Activated CD4-positive, CD25-positive, alpha-beta regulatory T cell treated with anti-CD3 and anti-CD28 coated beads, Interleukin-2, amount 50 U/mL, for 72 hours (primary cell): ENCODE results near the gene AMN.

Source experiments
- DNase-seq: peaks from one replicate; pipeline ENCODE4 v3.0.0; 2021

Gene AMN

GRCh38 chr14:102900631-102901571 lies 21.6 kb upstream of the AMN start:
- no peak for DNase-seq

GRCh38 chr14:102901633-102902032 lies 20.8 kb upstream of the AMN start:
- DNase-seq, result no peak

GRCh38 chr14:102902086-102902485 lies 20.4 kb upstream of the AMN start:
- no peak for DNase-seq

GRCh38 chr14:102902523-102903247 lies 19.8 kb upstream of the AMN start:
- DNase-seq, result no peak

- DNase-seq, result no peak
Measured at GRCh38 chr14:102903248-102903888, 19.1 kb upstream of the AMN start.

GRCh38 chr14:102903889-102904512 lies 18.5 kb upstream of the AMN start:
- DNase-seq, result no peak

GRCh38 chr14:102905116-102906108 lies 17.1 kb upstream of the AMN start:
- DNase-seq, result no peak

- DNase-seq, result no peak
Measured at GRCh38 chr14:102906616-102907302, 15.7 kb upstream of the AMN start.

GRCh38 chr14:102907303-102907844 lies 15.1 kb upstream of the AMN start:
- DNase-seq, result no peak

GRCh38 chr14:102907980-102908730 lies 14.3 kb upstream of the AMN start:
- no peak for DNase-seq

GRCh38 chr14:102908766-102909455 lies 13.6 kb upstream of the AMN start:
- DNase-seq, result no peak

- no peak for DNase-seq
Measured at GRCh38 chr14:102909462-102909861, 13.0 kb upstream of the AMN start.

GRCh38 chr14:102909911-102910310 lies 12.6 kb upstream of the AMN start:
- no peak for DNase-seq

- no peak for DNase-seq
Measured at GRCh38 chr14:102910442-102910841, 12.0 kb upstream of the AMN start.

- DNase-seq, result no peak
Measured at GRCh38 chr14:102911541-102911951, 10.9 kb upstream of the AMN start.

GRCh38 chr14:102911991-102912761 lies 10.3 kb upstream of the AMN start:
- DNase-seq, result no peak

GRCh38 chr14:102913341-102914211 lies 8.9 kb upstream of the AMN start:
- no peak for DNase-seq
